ENCODE results near the gene ZC3H14.
"Not testable (repeated sequence)": the region's sequence is repeated elsewhere in the genome, so short reads cannot be mapped to it uniquely, and the experiment has no call there.

ZC3H14 gene

GRCh38 chr14:88562831-88563686 lies at the start of gene ZC3H14:
Gene ZC3H14 (plus strand): TSS chr14:88563037. CDS start chr14:88563134, 97 bp downstream.
- peak; percentile 88 to 91 for DNase-seq

GRCh38 chr14:88515499-88516221 lies 47.2 kb upstream of the ZC3H14 start:
- DNase-seq: no peak

- no peak for DNase-seq
Measured at GRCh38 chr14:88516861-88517357, 45.9 kb upstream of the ZC3H14 start.

GRCh38 chr14:88518592-88519512 lies 44.0 kb upstream of the ZC3H14 start:
- DNase-seq: no peak

- DNase-seq: no peak
Measured at GRCh38 chr14:88519907-88520306, 42.9 kb upstream of the ZC3H14 start.

DNA sequence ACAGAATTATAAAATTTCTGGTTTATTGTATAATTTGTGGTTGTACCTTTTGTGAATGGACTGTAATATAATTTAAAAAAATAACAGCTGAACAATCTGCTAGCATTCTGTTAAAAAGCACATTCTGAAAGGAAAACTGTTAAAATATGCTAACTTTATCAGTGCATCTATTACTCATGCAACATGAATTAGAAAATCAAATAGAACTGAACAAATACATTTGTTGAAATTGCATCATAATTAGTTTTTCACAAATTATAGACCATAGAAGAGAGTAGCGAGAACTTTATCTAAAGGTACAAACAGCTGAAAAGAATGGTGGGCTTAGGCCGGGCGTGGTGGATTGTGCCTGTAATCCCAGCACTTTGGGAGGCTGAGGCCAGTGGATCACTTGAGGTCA lies 41.0 kb upstream of the ZC3H14 start:
- no peak for DNase-seq

GRCh38 chr14:88522393-88522792 lies 40.4 kb upstream of the ZC3H14 start:
- DNase-seq: no peak

- not testable (repeated sequence) for DNase-seq
Measured at GRCh38 chr14:88529889-88530288, 32.9 kb upstream of the ZC3H14 start.

DNA sequence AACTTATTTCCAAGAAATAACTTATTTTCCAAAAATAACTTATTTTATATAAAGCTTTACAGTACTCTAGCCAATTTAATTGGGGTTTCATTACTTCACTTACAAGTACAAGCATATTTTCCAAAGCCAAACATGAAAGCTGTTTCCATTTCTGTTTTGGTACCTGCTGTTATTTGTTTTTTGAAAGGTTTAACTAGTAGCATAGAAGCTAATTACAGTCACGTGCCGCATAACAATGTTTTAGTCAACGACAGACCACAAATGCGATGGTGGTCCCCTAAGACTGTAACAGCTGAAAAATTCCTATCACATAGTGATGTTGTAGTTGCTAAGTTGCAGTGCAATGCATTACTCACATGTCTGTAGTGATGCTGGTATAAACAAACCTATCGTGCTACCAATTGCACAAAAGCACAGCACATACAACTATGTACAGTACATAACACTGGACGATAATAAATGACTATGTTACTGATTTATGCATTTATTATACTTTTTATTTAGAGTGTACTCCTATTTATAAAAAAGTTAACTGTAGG lies 29.7 kb upstream of the ZC3H14 start:
- no peak for DNase-seq

- DNase-seq: no peak
Measured at GRCh38 chr14:88535149-88535548, 27.7 kb upstream of the ZC3H14 start.

DNA sequence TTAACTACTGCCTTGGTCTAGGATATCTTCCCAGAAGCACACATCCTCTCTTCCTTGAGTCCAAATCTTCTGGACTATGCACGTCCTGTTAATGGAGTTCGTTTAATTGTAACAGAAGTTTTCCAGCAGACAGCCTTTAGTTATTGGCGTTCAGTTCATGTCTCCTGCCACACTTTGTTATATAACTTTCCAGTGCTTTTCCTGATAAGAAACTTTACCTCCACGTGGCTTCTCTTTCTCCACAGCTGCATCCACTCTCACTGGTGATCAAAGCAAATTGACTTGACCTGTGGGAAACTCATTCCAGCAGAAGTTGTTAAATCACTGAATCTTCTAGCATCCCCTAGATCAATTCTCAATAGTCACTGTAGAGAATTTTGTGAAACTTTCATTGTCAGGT lies 27.0 kb upstream of the ZC3H14 start:
- no peak for DNase-seq

DNA sequence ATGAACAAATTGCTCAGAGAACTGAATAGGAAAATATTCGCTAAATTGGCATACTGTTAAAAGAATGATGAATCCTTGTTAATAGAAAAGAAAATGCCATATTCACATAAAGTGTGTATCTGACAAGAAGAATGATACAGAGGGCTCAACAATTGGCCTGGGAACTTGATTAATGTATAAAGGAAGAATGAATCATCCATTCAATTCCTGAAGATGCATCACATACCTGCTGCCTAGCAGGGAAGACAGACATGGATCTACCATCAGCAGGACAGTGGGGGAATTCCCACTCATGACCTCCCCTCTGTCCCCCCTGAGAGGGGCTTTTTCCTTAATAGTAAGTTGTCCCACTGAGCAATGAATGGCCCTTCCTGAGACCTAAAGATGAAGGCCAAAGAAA lies 21.5 kb upstream of the ZC3H14 start:
- no peak for DNase-seq

- DNase-seq: no peak
Measured at GRCh38 chr14:88542857-88543795, 19.7 kb upstream of the ZC3H14 start.

GRCh38 chr14:88545256-88545655 lies 17.6 kb upstream of the ZC3H14 start:
- no peak for DNase-seq

GRCh38 chr14:88546621-88547385 lies 16.0 kb upstream of the ZC3H14 start:
- no peak for DNase-seq

DNA sequence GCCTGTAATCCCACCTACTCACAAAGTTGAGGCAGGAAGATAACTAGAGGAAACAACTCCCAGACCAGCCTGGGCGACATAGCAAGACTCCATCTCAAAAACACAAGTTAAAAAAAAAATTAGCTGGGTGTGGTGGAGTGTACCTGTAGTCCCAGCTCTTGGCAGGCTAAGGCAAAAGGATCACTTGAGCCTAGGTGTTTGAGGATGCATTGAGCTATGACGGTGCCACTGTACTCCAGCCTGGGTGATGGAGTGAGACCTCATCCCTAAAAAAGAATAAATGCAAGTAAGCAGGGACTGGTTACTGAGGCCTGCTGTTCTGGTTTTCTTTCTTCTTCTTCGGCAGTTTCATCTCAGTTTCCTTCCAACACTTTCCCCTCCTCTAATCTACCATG lies 15.5 kb upstream of the ZC3H14 start:
- DNase-seq: no peak

DNA sequence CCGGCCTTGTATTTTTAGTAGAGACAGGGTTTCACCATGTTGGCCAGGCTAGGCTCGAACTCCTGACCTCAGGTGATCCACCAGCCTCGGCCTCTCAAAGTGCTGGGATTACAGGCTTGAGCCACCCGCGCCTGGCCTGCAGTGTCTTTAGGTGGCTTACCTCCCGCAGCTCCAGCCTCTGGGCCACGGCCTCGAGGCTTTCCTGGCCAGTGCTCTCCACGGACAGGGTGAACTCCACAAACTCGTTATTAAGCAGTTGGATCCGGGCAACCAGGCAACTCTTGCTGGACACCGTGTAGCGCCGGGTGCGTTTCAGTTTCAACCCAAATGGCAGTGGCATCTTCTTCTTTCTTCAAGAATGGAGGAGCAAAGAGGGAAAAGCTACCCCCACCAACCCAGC lies 12.8 kb upstream of the ZC3H14 start:
- no peak for DNase-seq

GRCh38 chr14:88551094-88551870 lies 11.6 kb upstream of the ZC3H14 start:
- DNase-seq: peak; percentile 84 to 90

DNA sequence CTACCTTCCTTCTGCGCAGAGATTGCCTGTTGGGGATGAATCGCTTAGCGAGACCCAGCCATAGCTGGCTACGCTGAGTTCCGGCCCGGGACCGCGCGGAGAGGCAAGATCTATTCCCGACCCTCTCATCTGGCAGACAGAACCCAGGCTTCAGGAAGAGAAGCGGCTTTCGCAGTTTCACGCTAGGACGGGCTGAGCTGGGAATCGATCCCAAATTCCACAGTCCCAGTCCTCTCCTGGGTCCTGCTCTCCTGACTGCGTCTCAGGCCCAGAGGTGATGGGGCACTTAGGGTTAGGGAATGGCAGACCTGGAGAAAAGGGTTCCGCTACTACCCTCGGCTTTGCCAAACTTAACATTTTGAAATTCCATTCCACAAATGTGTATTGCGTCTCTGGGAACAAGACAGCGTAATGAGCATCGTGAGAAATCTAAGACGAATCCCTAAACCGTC lies 10.8 kb upstream of the ZC3H14 start:
- DNase-seq: no peak

DNA sequence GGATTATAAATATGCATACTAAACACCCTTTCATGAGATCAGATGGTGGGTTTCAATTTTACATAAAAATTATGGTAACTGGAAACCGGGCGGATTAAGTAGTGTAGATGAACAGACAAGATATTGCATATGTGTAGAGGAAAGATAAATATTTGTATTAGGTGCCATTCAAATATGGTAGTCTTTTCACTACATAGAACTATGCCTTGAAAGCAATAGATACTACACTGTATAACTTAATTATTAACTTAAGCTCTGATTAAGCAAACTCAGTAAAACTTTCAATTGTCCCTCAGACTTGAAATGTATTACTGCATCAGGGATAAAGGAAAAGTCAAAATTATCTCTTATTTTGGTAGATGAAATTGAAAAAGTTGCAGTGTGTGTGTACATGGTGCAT lies 10.0 kb upstream of the ZC3H14 start:
- no peak for DNase-seq

All from NCI-H2081 (cell line).